GM06990 (cell line): ENCODE data around the gene PHKB.

Experiments
- DNase-seq: peaks from one replicate; pipeline ENCODE4 v3.0.0-alpha.2; 2011; ENCODE audit not compliant: insufficient read length; ENCODE audit errors: extremely low read depth
- H3K27me3 ChIP-seq: replicated peaks from 2 replicates; pipeline ENCODE4 v1.6.0; 2011; ENCODE audit warnings: low read length; ENCODE audit not compliant: control insufficient read depth, insufficient read depth
- H3K36me3 ChIP-seq: 2 replicates; pipeline ENCODE4 v1.5.1; 2011; ENCODE audit warnings: low read length; ENCODE audit not compliant: control insufficient read depth, insufficient read depth
- H3K4me3 ChIP-seq: replicated peaks from 2 replicates; pipeline ENCODE4 v1.5.1; 2011; ENCODE audit warnings: low read depth, mild to moderate bottlenecking, control low read depth, low read length
- TF ChIP-seq, protein P1 (sequence below): IDR thresholded peaks from 2 replicates; pipeline ENCODE4 v1.5.1; 2011; ENCODE audit warnings: low read length, control low read depth, mild to moderate bottlenecking, inconsistent platforms; ENCODE audit not compliant: insufficient read depth, poor library complexity, severe bottlenecking

The PHKB gene

GRCh38 chr16:47599512-47599911 is 138.4 kb downstream of the PHKB start:
- no peaks in the 10 kb centered on the region for H3K27me3 ChIP-seq
- TF ChIP-seq, protein P1, sequence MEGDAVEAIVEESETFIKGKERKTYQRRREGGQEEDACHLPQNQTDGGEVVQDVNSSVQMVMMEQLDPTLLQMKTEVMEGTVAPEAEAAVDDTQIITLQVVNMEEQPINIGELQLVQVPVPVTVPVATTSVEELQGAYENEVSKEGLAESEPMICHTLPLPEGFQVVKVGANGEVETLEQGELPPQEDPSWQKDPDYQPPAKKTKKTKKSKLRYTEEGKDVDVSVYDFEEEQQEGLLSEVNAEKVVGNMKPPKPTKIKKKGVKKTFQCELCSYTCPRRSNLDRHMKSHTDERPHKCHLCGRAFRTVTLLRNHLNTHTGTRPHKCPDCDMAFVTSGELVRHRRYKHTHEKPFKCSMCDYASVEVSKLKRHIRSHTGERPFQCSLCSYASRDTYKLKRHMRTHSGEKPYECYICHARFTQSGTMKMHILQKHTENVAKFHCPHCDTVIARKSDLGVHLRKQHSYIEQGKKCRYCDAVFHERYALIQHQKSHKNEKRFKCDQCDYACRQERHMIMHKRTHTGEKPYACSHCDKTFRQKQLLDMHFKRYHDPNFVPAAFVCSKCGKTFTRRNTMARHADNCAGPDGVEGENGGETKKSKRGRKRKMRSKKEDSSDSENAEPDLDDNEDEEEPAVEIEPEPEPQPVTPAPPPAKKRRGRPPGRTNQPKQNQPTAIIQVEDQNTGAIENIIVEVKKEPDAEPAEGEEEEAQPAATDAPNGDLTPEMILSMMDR, result no peak
- DNase-seq, result peak; percentile 11
- no peak overlapping the region for H3K4me3 ChIP-seq
- no peaks in the 10 kb centered on the region; the same call in none of the 2 replicates for H3K36me3 ChIP-seq

DNA sequence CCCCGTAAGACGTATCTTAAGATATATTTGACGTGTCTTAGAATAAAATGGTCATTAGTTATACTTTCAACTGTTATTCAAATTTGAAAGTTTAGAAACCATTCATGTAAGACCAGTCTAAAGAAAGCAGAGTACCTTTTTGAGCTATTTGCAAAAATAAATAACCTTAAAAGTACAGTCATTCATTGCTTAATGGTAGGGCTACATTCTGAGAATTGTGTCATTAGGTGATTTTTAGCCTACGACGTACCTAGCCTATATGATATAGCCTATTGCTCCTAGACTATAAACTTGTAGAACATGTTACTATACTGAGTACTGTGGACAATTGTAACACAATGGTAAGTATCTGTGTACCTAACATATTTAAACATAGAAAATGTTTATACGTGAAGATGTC is 139.2 kb downstream of the PHKB start:
- TF ChIP-seq, protein P1, result no peak
- no peaks in the 10 kb centered on the region; the same call in none of the 2 replicates for H3K36me3 ChIP-seq
- no peaks in the 10 kb centered on the region for H3K27me3 ChIP-seq
- no peak for DNase-seq
- no peak overlapping the region for H3K4me3 ChIP-seq

GRCh38 chr16:47604306-47604705 is 143.2 kb downstream of the PHKB start:
- Histone ChIP-seq H3K36me3 (no peaks in the 10 kb centered on the region; the same call in none of the 2 replicates), H3K27me3 (no peaks in the 10 kb centered on the region), H3K4me3 (no peak overlapping the region)
- no peak for DNase-seq
- TF ChIP-seq, protein P1, result no peak

GRCh38 chr16:47611042-47611441 is 149.9 kb downstream of the PHKB start:
- DNase-seq, result no peak
- Histone ChIP-seq H3K27me3 (no peaks in the 10 kb centered on the region), H3K36me3 (peaks cover 2% of the 10 kb centered on the region), H3K4me3 (no peak overlapping the region)
- TF ChIP-seq, protein P1, result no peak

DNA sequence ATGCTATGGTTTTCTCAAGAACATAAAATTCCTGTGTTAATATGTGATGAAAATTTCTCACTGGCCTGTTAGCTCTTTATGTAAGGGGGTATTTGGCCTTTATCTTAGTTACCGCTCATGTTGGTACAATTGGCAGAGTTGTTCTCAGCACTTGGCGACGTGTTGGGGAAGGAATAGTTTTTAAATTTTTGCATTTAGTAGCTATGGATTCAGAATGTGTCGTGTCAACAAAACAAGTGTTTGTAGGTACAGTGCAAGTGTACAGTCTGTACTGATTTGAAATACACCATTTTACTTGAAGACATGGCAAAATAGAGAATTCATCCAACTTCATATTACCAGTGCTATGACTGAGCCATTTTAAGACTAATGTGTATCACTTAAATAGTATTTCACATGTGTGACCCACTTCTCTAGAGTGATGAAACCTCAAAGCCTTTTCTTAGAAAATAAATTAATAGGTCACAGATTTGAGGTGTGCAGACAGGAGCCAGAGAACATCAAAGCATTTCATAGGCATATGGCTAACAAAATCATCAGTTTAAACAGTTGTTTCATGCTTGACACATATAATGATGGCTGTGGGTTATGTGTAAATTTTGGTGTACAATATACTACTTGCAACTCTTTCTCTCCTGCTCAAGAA is 150.8 kb downstream of the PHKB start:
- DNase-seq, result no peak
- H3K4me3 ChIP-seq, result no peak overlapping the region
- H3K36me3 ChIP-seq, result peaks cover 2% of the 10 kb centered on the region
- TF ChIP-seq, protein P1, result no peak
- no peaks in the 10 kb centered on the region for H3K27me3 ChIP-seq

GRCh38 chr16:47612711-47613110 is 151.6 kb downstream of the PHKB start:
- DNase-seq, result no peak
- Histone ChIP-seq H3K27me3 (no peaks in the 10 kb centered on the region), H3K4me3 (no peak overlapping the region), H3K36me3 (peaks cover 2% of the 10 kb centered on the region)
- TF ChIP-seq, protein P1, result no peak
